Cardiac ventricle fibroblast (primary cell): Measurements from ENCODE around the gene VGF. TPM values are rescaled to one million over a fixed set of nuclear protein-coding genes. Genes with fewer than 3 reads are reported as not detected.

Source experiments
- total RNA-seq: library from RNA; depleted of rRNA; stranded (reverse); fragments of >200 nt; gene quantifications from 2 replicates; pipeline ENCODE4 v1.2.3, GENCODE V29; 2015

VGF gene
- not detected in 2 replicates for total RNA-seq

DNA sequence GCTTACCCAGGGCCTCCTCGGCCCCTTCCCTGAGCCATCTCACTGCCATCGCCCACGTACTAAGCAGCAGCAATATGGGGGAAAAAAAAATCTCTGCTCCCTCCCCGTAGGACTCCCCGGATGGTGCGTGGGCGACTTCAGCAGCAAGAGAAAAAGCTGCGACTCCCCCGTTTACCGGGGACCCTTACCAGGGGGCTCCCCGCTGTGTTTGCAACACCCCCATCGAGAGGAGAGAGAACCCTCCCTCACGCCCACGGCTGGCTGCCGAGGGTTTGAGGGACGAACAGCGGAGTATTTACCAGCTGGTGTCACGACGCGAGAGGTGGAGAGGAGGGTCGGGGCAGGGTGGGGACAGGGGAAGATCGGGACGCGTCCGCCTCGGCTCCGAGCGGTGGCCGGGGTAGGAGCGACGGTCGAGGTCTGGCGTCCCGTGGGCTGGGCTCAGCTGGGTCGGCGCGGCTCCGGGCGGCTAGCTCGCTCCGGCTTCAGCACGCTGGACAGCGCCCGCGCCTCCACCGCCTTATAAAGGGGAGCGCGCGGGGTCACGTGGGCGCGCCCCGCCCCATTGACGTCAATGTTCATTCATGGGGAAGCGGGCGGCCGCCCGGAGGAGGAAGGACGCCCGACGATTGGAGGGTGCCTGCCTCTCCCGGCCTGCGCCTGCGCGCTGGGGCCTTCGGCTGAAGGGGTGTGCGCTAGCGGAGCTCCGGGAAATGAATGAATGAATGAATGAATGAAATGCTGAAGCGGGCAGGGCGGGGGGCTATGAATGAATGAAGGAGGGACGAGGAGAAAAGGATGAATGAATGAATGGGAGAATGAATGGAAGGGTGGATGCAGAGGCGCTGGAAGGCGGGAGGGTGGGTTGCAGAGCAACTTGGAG is at the start of gene VGF:
Gene VGF (minus strand): TSS at position 495 of the 883 bp plus-strand sequence. CDS start 726 bp downstream, outside the sequence.

DNA sequence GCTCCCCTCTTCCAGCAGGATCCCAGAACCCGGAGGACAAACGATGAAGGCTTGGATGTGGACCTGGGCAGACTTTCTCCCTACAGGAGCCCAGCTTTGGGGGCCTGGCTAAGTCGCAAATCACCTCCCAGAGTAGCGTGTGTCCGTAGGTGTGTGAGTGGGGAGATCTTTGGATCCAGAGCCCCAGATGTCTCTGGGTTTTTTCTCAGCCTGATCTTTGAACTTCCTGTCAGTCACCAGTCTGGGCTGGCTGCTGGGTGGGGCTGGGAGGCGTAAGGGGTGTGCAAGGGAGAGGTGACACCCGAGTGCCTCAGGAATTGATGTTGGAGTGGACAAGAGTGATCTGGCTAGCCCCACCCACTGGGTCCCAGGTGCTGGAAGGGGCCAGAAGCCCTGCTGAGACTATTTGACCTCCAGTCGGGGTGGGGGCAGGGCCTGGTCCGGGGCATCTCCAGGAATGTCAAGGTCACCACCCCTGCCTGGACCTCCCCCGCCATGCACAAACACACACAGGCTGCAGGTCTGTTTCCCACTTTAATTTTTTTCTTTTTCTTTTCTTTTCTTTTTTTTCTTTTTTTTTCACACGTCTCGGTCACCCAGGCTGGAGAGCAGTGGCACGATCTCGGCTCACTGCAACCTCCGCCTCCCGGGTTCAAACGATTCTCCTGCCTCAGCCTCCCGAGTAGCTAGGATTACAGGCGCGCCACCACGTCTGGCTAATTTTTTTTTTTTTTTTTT is 35.7 kb upstream of the VGF start, which contains the start of gene MOGAT3:
Gene MOGAT3 (minus strand): TSS at position 175 of the 738 bp plus-strand sequence. CDS start 182 bp downstream, outside the sequence.

DNA sequence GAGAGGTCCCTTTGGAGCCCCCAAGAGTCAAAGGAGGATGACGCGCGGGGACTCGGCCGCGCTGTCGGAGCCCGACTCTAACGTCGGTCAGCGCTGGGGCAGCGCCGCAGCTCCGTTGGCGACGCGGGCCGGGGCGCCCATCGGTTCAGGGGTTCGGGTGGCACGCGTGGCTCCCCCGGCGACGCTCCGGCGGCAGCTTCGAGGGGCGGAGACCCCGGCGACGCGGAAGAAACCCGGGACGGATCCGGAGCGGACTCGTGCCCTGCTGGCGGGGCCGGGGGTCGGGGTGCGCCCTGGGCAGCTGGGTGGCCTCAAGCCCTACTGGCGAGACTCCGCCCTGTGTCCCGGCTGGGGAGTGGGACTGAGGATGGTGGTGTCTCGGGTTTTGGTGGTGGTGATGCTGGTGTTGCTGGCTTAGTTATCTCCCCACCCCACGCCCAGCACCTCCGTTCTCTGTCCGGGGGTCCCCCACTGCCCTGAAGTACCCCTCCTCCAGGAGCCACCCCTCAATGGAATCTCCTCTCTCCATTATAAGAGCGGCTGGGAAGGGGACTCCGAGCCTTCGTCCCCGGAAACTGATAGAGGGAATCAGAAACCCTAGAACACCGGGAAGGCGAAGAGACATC is 14.9 kb upstream of the VGF start, which contains the start of gene NAT16:
Gene NAT16 (minus strand): TSS at position 164 of the 626 bp plus-strand sequence. CDS start 5,486 bp downstream, outside the sequence.

DNA sequence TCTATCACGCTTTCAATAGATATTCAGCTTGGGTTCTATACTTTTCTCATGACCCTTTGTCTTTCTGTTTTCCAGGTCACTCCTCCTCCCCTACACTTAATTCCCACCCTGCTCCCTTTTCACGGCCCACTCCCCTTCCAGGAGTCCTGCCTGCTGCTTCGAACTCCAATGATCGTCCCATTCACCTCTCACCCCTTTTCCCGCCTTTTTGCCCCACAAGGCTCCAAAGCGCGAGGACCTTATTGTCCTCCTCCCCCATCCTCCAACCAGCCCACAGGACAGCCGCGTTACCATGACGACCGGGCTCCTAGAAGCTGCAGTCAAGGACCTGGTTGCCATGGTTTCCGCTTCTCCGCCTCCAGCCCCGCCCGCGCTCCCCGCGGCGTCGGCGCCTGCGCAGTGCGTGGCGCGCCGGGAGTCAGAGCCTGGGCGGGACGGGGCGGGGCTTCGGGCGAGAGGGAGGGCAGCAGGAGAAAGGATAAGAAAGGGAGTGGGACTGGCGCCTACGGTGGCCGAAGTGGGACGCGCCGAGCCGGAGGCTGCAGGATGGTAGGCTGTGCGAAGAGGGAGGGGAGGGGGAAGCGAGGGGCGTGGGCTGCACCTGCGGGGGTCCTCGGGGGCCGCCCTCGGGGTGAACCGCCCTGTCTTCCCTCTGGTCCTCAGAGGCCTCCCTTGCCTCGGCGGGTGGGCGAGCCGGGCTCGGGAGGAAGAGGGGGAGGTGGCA is 11.2 kb downstream of the VGF start, which contains the start of gene AP1S1:
Gene AP1S1 (plus strand): TSS at position 508 of the 724 bp plus-strand sequence. CDS start 39 bp downstream, at position 547.

DNA sequence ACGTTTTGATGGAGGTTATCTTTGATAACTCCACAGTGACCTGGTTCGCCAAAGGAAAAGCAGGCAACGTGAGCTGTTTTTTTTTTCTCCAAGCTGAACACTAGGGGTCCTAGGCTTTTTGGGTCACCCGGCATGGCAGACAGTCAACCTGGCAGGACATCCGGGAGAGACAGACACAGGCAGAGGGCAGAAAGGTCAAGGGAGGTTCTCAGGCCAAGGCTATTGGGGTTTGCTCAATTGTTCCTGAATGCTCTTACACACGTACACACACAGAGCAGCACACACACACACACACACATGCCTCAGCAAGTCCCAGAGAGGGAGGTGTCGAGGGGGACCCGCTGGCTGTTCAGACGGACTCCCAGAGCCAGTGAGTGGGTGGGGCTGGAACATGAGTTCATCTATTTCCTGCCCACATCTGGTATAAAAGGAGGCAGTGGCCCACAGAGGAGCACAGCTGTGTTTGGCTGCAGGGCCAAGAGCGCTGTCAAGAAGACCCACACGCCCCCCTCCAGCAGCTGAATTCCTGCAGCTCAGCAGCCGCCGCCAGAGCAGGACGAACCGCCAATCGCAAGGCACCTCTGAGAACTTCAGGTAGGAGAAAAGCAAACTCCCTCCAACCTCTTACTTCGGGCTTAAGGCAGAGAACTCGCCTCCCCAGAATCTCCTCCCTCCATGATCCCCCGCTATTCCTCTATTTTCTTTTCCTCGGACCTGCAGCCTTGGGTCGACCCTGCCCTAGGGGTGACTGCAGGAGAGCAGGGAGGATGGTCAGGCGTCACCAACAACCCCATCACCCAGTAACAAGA is 38.5 kb downstream of the VGF start, which contains the start of gene SERPINE1:
Gene SERPINE1 (plus strand): TSS at position 454 of the 809 bp plus-strand sequence. CDS start 1,290 bp downstream, outside the sequence.

Other genes starting within 250 kb of the VGF start
- gene MUC3A, start 216.0 kb downstream of the VGF start, total RNA-seq = not detected in 2 replicates
- 0.54 TPM in 1 of 2 replicates, not detected in the other for gene MUC12, start 196.0 kb downstream of the VGF start, total RNA-seq
- gene MUC17, start 145.5 kb downstream of the VGF start, total RNA-seq = not detected in 2 replicates
- gene TRIM56, start 80.1 kb downstream of the VGF start, total RNA-seq = 12.6 and 13.3 TPM in 2 replicates
- 408 and 426 TPM in 2 replicates for gene SERPINE1, start 38.5 kb downstream of the VGF start, total RNA-seq
- 70.8 and 76.5 TPM in 2 replicates for gene AP1S1, start 11.1 kb downstream of the VGF start, total RNA-seq
- not detected in 2 replicates for gene NAT16, start 14.7 kb upstream of the VGF start, total RNA-seq
- not detected in 2 replicates for gene MOGAT3, start 35.5 kb upstream of the VGF start, total RNA-seq
- 53.9 and 58.8 TPM in 2 replicates for gene PLOD3, start 52.0 kb upstream of the VGF start, total RNA-seq
- gene ZNHIT1, start 52.6 kb upstream of the VGF start, total RNA-seq = 111 and 124 TPM in 2 replicates
- gene CLDN15, start 72.2 kb upstream of the VGF start, total RNA-seq = 4.4 TPM in 2 replicates
- 178 and 185 TPM in 2 replicates for gene FIS1, start 79.5 kb upstream of the VGF start, total RNA-seq
- 25.0 and 27.6 TPM in 2 replicates for gene IFT22, start 156.2 kb upstream of the VGF start, total RNA-seq
- gene COL26A1, start 197.3 kb upstream of the VGF start, total RNA-seq = not detected in 2 replicates